ENCODE data around the gene ZNF581.

The ZNF581 gene, protein sequence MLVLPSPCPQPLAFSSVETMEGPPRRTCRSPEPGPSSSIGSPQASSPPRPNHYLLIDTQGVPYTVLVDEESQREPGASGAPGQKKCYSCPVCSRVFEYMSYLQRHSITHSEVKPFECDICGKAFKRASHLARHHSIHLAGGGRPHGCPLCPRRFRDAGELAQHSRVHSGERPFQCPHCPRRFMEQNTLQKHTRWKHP

DNA sequence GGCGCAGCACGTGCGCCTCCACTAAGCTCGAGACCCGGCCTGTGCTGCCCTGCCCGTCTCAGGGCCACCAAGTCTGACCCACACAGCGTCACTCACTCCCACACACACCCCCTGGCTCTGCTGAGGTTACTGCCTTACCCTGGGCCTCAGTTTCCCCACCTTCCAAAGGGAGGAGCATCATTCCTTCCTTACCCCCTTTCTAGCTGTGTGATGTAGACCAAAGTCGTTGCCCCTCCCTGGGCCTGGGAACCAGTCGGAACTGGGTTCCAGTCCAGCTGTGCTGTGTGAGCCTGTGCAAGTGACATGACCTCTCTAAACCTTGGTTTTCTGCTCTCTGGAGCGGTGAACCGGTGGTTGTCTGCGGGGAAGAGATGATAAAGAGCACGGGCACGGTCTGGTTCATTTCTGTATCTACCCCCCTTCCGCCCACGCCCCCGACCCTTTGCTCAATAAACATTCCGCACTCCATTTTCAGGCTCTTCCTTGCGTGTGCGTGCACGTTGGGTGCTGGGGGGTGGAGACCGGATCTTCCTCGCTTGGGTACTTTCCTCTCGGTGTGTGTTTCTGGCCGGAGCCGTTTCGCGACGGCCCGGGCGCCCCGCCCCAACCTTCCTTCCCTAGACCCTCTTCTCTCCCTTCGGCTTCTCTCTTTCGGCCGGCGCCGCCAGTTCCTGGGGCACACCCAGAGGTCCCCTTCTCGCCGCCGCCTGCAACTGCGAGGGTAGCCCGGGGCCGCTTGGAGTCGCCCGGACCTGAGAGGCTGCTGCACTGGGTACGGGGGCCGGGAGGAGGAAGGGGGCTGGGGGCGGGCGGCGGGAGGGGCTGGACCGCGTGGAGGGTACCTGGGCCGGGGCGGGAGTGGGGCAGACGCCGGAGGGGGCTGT, at the start of gene ZNF581:
Gene ZNF581 (plus strand): TSS at position 647 of the 884 bp plus-strand sequence. CDS start 923 bp downstream, outside the sequence.
- no peak for DNase-seq (ENCODE audit: low read depth)

DNA sequence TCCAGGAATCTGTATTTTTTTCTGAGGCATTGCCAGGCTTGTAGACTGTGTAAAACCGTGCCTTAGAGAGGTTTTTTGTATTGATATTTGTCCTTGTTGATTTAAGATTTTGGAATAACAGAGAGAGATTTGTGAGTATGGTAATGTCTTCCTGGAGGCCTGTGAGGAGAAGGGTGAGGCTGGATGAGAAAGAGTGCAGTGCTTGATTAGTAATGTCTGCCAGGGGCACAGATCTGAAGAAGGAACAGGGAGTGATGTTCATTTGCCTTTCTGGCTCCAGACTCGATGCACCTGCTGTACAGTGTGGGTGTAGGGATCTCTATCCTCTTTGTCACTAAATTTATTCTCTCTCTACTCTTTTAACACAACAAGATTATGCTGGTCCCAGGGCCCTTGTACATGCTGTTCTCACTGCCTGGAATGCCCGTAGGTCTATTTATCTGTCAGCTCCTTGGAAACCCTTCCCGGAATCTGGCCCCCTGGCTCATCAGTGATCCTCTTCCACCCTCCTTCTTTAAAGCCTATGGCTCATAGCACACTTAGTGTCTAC, 48.4 kb upstream of the ZNF581 start:
- no peak for DNase-seq (ENCODE audit: low read depth)

DNA sequence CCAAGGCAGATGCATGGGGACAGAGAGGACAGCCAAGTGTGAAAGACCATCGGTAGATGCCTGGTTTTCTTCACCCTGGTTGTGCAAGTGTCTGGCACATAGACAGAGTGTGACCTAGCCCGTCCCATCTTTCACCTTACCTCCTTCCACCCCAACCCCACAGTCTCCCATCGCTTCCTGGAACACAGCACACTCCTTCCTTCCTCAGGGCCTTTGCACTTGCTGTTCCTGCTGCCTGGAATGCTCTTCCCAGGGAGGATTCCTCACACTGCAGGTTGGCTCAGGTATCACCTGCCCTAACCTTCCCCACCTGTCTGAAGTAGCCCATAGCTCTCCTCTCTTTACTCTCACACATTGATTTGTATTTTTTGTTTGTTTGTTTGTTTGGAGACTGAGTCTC, 47.1 kb upstream of the ZNF581 start:
- DNase-seq (ENCODE audit: low read depth), result no peak

DNA sequence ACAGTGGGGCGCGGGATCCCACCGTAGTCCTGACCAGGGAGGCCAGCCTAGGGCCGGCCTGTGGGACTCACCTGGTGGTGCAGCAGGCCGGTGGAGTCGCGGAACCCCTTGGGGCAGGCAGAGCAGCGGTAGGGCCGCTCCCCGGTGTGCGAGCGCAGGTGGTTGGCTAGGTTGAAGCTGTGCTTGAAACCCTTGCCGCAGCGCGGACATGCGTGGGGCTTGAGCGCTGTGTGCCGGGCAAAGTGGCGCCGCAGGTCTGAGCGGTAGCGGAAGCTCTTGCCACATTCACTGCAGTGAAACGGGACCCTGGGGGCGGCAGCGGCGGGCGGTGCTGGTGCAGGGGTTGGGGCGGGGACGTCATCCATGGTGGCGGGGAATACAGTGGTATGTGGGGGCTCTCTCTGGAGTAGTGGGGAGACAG, 45.9 kb upstream of the ZNF581 start:
- DNase-seq (ENCODE audit: low read depth), result no peak

DNA sequence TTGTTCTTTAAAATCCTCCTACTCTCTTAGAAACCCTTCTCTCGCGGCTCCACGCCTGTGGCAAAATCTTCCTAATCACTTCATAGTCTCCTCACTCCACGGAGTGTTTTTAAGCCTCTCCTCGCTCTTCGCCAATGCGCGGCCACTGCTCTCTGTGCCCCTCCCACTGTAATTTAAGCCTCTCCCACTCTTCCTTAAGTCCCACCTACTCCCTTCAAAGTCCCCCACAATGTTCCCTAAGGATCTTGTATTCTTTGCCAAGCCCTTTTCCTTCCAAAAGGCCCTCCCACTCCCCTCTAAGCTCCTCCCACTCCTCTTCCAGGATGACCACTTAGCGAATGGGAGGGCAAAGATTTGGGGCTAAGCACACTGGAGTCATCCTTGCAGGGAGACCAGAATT, 45.4 kb upstream of the ZNF581 start:
- DNase-seq (ENCODE audit: low read depth), result no peak

DNA sequence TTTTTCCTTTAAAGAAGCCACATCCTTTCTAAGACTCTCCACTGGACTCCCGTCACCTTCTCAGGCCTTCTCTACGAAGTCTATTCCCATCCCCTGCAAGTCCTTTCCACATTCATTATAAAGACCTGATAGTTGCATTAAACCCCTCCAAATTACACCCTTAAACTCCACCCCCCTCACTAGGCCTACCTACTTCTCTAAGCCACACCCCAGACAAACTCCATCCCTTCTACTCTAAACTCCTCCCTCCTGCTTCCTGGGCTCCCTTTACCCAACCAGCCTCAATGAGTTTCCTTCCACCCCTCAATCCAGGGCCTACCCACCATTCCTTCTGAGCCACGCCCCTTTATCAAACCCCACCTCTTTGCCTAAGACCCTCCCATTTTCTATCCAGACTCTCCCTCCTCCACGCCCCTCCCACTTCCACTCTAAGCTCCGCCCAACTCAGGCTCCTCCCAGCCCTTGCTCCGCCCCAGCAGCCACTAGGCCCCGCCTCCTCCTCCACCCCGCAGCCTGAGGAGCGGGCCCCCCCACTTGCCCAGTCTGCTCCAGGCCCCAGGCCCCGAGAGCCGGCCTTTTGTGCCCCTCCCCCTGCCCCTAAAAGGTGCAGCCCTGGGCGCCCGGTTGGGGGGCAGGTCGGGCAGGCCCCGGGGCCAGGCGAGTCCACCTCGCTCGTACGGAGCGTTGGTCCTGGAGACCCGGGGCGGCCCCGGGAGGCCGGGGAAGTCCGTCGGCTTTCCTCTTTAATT, 44.6 kb upstream of the ZNF581 start:
- DNase-seq (ENCODE audit: low read depth), result peak; percentile 95

DNA sequence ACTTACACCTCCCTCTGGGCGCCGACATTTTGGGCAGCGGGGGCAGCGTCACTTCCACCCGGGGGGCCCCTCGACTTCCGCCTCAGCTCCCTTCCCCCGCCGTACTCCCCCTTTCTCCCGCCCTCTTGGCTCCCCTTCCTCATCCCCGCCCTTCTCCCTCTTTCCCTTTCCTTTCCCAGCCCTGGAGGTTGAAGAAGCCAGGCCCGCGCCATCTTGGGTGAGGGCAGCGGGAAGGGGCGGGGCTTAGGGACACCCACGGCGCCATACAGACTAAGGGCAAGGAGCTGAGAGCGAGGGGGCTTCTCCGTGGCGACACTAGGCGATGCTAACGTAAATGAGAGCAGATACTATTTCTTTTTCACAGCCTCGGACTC, 44.0 kb upstream of the ZNF581 start, which contains the start of gene FIZ1:
Gene FIZ1 (minus strand): TSS at position 50 of the 374 bp plus-strand sequence. CDS start 1,652 bp downstream, outside the sequence.
- peak; percentile 100 for DNase-seq (ENCODE audit: low read depth)

DNA sequence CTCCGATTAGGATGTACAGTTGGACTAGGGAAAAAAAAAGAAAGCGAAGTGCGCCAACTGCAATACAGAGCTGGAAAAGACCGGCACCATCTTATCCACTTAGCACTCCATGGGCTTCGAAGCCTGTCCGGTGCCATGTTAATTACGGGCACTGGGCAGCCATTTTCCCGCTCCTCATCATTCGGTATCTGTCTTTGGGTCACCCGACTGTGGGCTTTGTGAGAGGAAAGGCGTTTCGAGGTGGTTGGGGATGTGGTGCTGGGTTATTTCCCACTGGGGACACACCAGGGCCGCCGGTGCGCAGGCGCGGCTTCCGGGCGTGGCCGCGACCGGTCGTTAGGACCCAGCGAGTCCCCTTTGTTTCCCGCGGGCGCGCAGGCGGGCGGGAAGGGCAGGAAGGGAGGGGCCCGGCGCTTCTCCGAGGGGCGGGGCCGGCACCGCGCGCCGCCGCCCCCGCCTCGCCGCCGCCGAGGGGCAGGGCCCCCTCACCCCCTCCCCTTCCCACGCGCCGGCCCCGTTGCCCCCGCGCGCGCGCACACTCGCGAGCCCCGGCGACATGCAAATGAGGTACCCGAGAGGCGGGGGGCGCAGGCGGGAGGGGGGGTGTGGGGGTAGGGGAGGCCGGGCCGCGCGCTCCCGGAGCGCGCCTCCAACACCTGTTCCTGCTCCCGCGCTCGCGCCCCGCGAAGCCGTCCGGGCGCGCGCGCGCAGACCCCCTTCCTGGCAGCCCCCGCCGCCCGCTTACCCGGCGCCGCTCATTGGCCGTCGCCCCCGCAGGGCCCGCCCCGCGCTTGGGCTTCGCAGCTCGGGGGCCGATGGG, 43.4 kb upstream of the ZNF581 start, which contains the start of gene ZNF524:
Gene ZNF524 (plus strand): TSS at position 447 of the 820 bp plus-strand sequence. CDS start 1,825 bp downstream, outside the sequence.
- DNase-seq (ENCODE audit: low read depth), result peak; percentile 81

DNA sequence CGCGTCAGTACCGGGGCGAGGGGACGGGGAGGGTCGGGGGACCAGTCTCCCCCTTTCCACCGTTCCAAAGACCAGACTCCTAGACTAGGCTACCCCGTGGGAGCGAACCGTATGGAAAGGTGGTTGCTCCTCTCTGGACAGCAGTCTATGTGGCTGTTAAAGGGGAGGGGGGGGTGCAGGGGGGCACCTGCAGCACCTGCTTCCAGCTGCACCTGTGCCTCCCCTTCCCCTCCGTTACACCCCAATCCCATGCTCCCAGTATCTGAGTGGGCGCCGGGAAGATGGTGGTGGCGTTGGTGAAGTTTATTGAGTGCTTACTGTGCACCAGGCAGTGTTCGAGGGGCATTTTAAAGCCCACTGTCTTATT, 42.8 kb upstream of the ZNF581 start:
- no peak for DNase-seq (ENCODE audit: low read depth)

DNA sequence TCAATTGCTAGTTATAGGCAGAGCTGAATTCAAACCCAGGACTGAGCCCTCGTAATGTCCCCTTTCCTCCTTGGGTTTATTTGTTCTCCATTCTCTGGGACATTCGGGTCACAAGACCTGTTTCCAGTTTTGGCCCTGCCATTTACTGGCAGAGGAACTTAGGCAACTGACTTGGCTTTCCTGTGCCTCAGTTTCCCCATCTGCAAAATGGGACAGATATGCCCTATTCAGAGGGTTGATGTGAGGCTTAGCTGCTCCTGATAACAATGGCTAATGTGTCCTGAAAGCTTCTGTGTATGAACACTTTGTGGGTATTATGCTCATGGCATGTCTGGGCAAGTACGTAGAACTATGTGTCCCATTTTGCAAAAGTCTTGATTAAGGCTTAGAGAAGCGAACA, 42.4 kb upstream of the ZNF581 start:
- no peak for DNase-seq (ENCODE audit: low read depth)

DNA sequence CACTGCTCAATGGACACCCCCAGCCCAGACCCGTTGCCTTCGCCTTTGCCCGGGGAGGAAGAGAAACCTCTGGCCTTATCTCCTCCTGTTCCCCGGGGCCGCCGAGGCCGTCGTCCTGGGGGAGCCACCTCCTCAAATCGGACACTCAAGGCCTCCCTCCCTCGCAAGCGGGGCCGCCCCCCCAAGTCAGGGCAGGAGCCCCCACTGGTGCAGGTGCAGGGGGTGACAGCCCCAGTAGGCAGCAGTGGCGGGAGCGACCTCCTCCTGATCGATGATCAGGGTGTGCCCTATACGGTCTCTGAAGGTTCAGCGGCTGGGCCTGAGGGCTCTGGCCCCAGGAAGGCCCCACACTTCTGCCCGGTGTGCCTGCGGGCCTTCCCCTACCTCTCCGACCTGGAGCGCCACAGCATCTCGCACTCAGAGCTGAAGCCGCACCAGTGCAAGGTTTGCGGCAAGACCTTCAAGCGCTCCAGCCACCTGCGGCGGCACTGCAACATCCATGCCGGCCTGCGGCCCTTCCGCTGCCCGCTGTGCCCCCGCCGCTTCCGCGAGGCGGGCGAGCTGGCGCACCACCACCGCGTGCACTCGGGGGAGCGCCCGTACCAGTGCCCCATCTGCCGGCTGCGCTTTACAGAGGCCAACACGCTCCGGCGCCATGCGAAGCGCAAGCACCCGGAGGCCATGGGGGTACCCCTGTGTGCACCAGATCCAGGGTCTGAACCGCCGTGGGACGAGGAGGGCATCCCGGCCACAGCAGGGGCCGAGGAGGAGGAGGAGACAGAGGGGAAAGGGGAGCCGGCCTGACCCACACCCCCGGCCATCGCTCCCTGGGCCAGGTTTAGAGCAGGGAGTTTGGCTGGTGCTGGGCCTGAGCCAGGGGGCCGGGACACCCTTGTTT, 41.1 kb upstream of the ZNF581 start:
- no peak for DNase-seq (ENCODE audit: low read depth)

DNA sequence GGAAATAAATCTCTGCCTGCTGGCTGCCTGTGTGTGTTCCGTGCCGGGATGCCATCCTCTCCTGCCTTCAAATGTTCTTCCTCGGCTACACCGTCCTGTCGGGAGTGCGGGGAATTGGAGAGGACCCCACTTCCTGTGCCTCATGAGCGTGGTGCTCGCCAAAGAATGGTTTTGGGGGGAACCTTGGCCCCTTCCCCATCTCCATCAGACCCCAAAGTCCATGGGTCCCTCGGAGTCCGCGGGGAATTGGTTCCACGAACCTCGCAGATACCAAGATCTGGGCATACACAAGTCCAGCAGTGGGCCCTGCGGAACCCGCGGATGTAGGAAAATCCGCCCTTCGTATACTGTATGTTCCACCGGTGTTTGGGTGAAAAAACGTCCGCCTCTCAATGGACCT, 40.3 kb upstream of the ZNF581 start:
- no peak for DNase-seq (ENCODE audit: low read depth)

DNA sequence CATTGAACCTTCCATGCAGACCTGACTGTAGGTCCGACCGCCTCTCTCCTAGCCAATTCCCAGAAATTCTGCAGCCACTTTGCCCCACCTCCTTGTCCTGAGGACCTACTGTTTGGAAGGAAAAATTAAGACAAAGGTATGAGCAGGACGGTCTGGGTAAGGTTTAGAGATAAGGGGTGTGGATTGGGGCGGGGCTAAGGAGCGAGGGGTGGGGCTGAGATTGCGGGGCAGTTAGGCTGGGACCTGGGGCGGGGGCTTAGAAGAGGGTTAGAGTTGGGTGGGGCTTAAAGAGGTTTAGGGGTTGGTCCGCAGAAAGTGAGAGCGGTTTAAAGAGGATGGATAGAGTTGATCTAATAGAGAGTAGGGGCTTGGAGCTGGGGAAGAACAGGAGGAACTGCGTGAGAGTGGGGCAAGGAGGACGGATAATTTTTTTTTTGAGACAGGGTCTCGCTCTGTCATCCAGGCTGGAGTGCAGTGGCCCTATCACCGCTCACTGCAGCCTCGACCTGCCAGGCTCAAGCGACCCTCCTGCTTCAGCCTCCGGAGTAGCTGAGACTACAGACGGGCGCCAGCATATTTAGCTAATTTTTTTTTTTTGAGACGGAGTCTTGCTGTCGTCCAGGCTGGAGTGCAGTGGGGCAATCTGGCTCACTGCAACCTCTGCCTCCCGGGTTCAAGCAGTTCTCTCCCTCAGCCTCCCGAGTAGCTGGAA, 39.7 kb upstream of the ZNF581 start:
- DNase-seq (ENCODE audit: low read depth), result no peak

DNA sequence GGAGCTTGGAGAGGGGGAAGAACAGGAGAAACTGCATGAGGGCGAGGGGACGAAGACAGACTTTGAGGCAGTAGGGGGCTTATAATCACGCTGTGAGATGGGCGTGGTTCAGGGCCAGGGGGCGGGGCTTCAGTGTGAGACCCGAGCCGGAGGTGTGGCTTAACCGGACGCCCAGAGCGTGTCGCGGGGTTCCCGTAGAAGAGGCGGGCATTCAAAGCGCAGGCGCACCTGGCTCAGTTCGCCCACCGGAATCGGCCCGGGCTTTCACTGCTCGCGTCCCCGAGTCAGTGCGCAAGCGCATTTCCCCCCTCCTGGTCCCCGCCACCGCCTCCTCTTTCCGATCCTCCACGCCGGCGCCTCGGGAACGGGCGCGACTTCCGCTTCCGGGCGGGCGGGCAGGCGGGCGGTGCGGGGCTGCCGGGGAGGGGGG, 38.2 kb upstream of the ZNF581 start:
- DNase-seq (ENCODE audit: low read depth), result peak; percentile 96

DNA sequence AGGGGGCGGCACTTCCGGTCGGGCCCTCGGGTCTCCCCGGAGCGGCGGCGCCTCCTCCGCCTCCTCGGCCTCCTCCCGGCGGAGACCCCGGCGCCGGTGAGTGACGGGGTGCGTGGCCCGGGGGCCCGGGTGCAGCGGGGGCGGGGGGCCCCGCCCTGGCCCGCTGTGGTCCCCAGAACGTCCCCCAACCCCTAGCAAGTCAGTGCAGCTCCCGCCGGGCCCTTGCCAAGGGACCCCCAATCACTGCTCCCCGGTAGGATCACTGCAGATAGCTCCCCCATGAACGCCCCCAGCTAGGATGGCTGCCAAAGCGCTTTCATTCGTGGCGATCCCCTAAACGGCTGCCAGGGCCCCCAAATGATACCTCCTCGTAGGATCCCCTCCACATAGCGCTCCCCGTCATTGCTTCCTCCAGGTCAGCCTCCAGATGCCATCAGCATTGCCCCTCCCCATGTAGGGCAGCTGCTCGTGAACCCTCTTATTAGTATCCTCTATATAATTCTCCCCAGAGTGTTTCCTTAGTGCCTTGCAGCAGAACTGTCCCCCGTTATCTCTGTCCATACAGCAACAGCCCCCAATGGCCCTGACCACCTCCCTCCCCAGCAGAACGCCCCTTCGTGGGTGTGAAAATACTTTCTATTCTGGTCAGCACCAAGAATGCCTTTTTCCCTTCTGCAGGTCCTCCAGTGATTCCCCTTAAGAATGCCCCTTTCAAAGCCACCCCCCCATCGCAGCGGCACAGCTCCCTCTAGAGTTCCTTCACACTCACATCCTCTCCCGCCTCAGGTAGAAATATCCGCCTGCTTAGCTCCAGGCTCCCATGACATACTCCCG, 37.6 kb upstream of the ZNF581 start, which contains the start of gene ZNF865:
Gene ZNF865 (plus strand): TSS at position 11 of the 834 bp plus-strand sequence. CDS start 7,972 bp downstream, outside the sequence.
- DNase-seq (ENCODE audit: low read depth), result peak; percentile 70

DNA sequence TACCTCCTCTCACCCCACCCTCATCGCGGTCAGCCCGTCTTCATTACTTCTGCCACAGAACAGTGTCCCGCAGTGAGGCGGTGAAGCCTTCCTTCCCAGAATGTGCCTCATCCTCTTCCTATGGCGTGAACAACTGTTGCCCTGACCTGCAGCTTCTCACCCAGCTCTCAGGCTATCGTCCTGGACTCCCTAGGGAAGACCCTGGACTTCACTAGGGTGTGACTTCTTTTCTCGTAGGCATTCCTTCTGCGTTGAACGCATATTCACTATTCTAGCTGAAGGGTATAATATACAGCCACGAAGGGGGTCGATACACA, 37.0 kb upstream of the ZNF581 start:
- DNase-seq (ENCODE audit: low read depth), result no peak

DNA sequence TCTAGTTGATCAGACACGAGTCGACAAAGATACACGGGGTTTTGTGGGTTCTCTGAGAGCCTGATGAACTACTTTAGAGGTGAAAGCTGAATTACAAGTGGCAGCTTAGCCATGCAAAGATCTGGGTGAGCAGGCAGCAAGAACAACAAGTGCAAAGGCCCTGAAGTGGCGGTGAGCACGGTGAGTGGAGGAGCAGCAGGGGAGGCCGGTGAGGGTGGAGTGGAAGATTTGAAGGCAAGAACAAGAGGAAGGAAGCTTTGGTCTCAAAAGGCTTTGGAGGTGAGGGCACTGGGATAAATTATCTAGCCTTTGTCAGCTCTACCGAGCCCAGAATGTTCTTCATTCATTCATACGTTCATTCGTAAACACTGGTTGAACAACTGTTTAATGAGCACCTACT, 36.6 kb upstream of the ZNF581 start:
- no peak for DNase-seq (ENCODE audit: low read depth)

DNA sequence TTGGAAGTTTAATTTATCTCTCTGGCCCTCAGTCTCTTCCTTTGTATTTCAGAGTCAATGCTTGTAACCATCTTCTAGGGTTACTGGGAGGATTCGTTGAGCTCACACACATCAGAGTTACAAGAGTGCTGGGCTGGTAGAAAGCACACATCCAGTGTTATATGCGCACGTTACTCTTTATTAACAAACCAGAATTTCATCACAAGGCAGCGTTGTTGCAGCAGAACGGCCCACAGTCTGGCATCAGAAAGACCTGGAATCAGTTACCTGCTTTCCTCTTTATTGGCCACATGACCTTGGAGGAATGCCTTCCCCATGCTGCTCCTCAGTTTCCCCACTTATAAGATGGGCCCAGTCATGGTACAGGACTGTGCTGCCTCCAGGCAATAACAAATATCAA, 34.1 kb upstream of the ZNF581 start:
- no peak for DNase-seq (ENCODE audit: low read depth)

Data from CMK (cell line).